Right renal pelvis (tissue), 4 donors: ENCODE data around the gene FASTK. TPM values are rescaled to one million over a fixed set of nuclear protein-coding genes. Genes with fewer than 3 reads are reported as not detected.

Experiments
- DNase-seq, 4 donors: peaks; one replicate each; pipeline ENCODE4 v3.0.0-alpha.2; 2013; ENCODE audit warnings: low read depth in 4 of 4, low spot score in 3 of 4, missing footprints in 1 of 4
- polyA plus RNA-seq, 4 donors: library from polyadenylated mRNA; unstranded; fragments of 120-200 nt; gene quantifications; one replicate each; pipeline ENCODE4 v1.2.1, GENCODE V29; 2013; ENCODE audit not compliant: insufficient read length in 4 of 4

FASTK gene
- polyA plus RNA-seq, 4 donors = 49.5 to 77.1 (median 50.8) TPM

- no peak for DNase-seq
Measured at GRCh38 chr7:151068069-151068773, 12.4 kb downstream of the FASTK start.

- no peak for DNase-seq
Measured at GRCh38 chr7:151066273-151066974, 14.2 kb downstream of the FASTK start.

GRCh38 chr7:151065516-151065915 lies 15.1 kb downstream of the FASTK start:
- no peak for DNase-seq

GRCh38 chr7:151064993-151065392 lies 15.6 kb downstream of the FASTK start:
- DNase-seq = no peak

GRCh38 chr7:151064454-151064853 lies 16.2 kb downstream of the FASTK start:
- DNase-seq = no peak

GRCh38 chr7:151063212-151063561 lies 17.4 kb downstream of the FASTK start:
- DNase-seq = no peak

- DNase-seq = no peak
Measured at GRCh38 chr7:151062399-151063211, 18.0 kb downstream of the FASTK start.

GRCh38 chr7:151062111-151062398 lies 18.6 kb downstream of the FASTK start:
- no peak for DNase-seq

GRCh38 chr7:151061213-151062110 lies 19.1 kb downstream of the FASTK start:
- no peak for DNase-seq

- DNase-seq = no peak
Measured at GRCh38 chr7:151060416-151061212, 20.0 kb downstream of the FASTK start.

GRCh38 chr7:151060113-151060415 lies 20.5 kb downstream of the FASTK start:
- DNase-seq = no peak

- DNase-seq = peak in 3 of 4 donors; percentile 65 to 73 (median 70)
Measured at GRCh38 chr7:151059367-151060112, 21.1 kb downstream of the FASTK start, which contains the start of gene SLC4A2. SLC4A2 (plus strand) TSS chr7:151059589; CDS start chr7:151061988, 2,399 bp downstream.

- peak in 1 of 4 donors; percentile 26 for DNase-seq
Measured at GRCh38 chr7:151058781-151059366, 21.7 kb downstream of the FASTK start.

GRCh38 chr7:151057989-151058780 lies 22.4 kb downstream of the FASTK start:
- DNase-seq = peak; percentile 95 to 99 (median 97)

- no peak for DNase-seq
Measured at GRCh38 chr7:151057506-151057988, 23.1 kb downstream of the FASTK start, which contains the start of gene CDK5. CDK5 (minus strand) TSS chr7:151057897; CDS start chr7:151057848, 49 bp downstream.

GRCh38 chr7:151056666-151057505 lies 23.7 kb downstream of the FASTK start:
- no peak for DNase-seq

GRCh38 chr7:151056283-151056665 lies 24.3 kb downstream of the FASTK start:
- no peak for DNase-seq
